Testis (tissue), 2 donors: ENCODE measurements around the gene HNMT.

Experiments used
- POLR2A ChIP-seq: fragments of 450-650 bp; IDR thresholded peaks from one replicate; pipeline ENCODE4 v1.6.1; 2017; ENCODE audit warnings: antibody characterized with exemption, mild to moderate bottlenecking, moderate library complexity
- TF ChIP-seq, protein P1 (sequence below), 3 experiments: fragments of 450-650 bp in 2 of 3; fragments of 200-600 bp in 1 of 3; sonication (generic) in 1 of 3; IDR thresholded peaks; one replicate each; pipeline ENCODE4 v1.5.1; 2016 to 2019; ENCODE audit warnings: antibody characterized with exemption in 3 of 3, mild to moderate bottlenecking in 2 of 3, moderate library complexity in 1 of 3

DNA sequence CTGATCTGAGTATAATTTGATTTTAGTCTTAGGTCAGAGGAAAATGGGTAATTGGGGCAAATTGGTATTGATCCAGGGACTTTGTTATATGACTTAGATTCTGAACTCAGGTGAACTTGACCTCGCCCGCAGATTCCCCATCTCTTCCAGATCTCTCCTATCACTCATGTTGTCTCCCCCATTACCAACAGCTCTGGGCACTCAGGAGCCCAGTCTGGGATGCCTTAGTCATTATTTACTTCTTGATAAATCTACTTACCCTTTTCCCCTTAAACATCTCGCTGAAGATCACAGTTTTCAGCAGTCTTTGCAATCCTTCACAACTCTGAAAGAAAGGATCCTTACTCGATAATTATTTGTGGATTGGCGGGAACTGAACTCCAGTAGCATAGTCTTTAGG lies 19.6 kb upstream of the HNMT start:
- no peak for TF ChIP-seq POLR2A
- TF ChIP-seq, protein P1, sequence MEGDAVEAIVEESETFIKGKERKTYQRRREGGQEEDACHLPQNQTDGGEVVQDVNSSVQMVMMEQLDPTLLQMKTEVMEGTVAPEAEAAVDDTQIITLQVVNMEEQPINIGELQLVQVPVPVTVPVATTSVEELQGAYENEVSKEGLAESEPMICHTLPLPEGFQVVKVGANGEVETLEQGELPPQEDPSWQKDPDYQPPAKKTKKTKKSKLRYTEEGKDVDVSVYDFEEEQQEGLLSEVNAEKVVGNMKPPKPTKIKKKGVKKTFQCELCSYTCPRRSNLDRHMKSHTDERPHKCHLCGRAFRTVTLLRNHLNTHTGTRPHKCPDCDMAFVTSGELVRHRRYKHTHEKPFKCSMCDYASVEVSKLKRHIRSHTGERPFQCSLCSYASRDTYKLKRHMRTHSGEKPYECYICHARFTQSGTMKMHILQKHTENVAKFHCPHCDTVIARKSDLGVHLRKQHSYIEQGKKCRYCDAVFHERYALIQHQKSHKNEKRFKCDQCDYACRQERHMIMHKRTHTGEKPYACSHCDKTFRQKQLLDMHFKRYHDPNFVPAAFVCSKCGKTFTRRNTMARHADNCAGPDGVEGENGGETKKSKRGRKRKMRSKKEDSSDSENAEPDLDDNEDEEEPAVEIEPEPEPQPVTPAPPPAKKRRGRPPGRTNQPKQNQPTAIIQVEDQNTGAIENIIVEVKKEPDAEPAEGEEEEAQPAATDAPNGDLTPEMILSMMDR (IDR thresholded peaks at IDR 0.05): no peak
